Natural killer cell (primary cell): ENCODE measurements around the gene CORO2A. TPM values are rescaled to one million over a fixed set of nuclear protein-coding genes. Genes with fewer than 3 reads are reported as not detected.

ENCODE experiments used
- ATAC-seq, 3 donors: fragments of 150-1000 bp in 2 of 3; fragments of 200-7000 bp in 1 of 3; cut with Tn5 transposase; 1 replicate in 1 of 3; 2 replicates in 2 of 3; pipeline ENCODE4 v1.10.0; 2021; ENCODE audit warnings: mild to moderate bottlenecking in 2 of 3, moderate library complexity in 2 of 3
- DNase-seq, 2 donors: peaks; one replicate each; pipeline versions ENCODE4 v3.0.0 to v3.0.0-alpha.2; 2013 to 2021; ENCODE audit warnings: mixed read lengths in 1 of 2
- H3K27ac ChIP-seq: one replicate; pipeline ENCODE4 v1.5.1; 2013; ENCODE audit warnings: mild to moderate bottlenecking, low read length
- H3K27me3 ChIP-seq: one replicate; pipeline ENCODE4 v1.6.1; 2013; ENCODE audit warnings: low read length; ENCODE audit not compliant: control insufficient read depth, insufficient read depth
- H3K36me3 ChIP-seq: one replicate; pipeline ENCODE4 v1.6.1; 2013; ENCODE audit warnings: low read length; ENCODE audit not compliant: control insufficient read depth, insufficient read depth
- H3K4me1 ChIP-seq: one replicate; pipeline ENCODE4 v1.6.1; 2013; ENCODE audit warnings: low read length; ENCODE audit not compliant: control insufficient read depth, insufficient read depth
- H3K4me3 ChIP-seq: one replicate; pipeline ENCODE4 v1.5.1; 2013; ENCODE audit warnings: low read length
- H3K9me3 ChIP-seq: one replicate; pipeline ENCODE4 v1.6.1; 2013; ENCODE audit warnings: low read length; ENCODE audit not compliant: control insufficient read depth, insufficient read depth
- H3K27ac Mint-ChIP-seq, 2 donors: one replicate each; pipeline ENCODE4 v1.8.0; 2022; ENCODE audit warnings: mild to moderate bottlenecking in 2 of 2, mixed read lengths in 2 of 2, moderate library complexity in 1 of 2
- H3K27me3 Mint-ChIP-seq, 2 donors: one replicate each; pipeline ENCODE4 v1.8.0; 2022; ENCODE audit warnings: low read depth in 2 of 2, mixed read lengths in 2 of 2
- H3K36me3 Mint-ChIP-seq: one replicate; pipeline ENCODE4 v1.8.0; 2022; ENCODE audit warnings: mixed read lengths
- H3K4me1 Mint-ChIP-seq, 2 donors: one replicate each; pipeline ENCODE4 v1.8.0; 2022; ENCODE audit warnings: mixed read lengths in 2 of 2
- H3K4me3 Mint-ChIP-seq: one replicate; pipeline ENCODE4 v1.8.0; 2022; ENCODE audit warnings: mild to moderate bottlenecking, moderate library complexity, mixed read lengths
- H3K9me3 Mint-ChIP-seq, 2 donors: one replicate each; pipeline ENCODE4 v1.8.0; 2022; ENCODE audit warnings: mixed read lengths in 2 of 2
- CTCF ChIP-seq: fragments of 200-600 bp; IDR thresholded peaks from one replicate; pipeline ENCODE4 v1.8.0; 2022; ENCODE audit warnings: antibody characterized with exemption
- WGBS: methylation state at CpG from one replicate; pipeline ENCODE4 v1.1.7; 2013; ENCODE audit warnings: missing lambda C conversion rate; ENCODE audit not compliant: insufficient coverage; 5-methylcytosine and 5-hydroxymethylcytosine counted together
- intact Hi-C: fragments of 100-400 bp; cut with micrococcal nuclease; formaldehyde crosslinking; loops from one replicate; pipeline ENCODE4 v1.14.2; 2022
- total RNA-seq, 4 donors: library from RNA; stranded (reverse); fragments of 120-200 nt in 1 of 4; gene quantifications; one replicate each; pipeline versions ENCODE4 v1.2.3 to v1.2.4, GENCODE V29; 2013 to 2022

CORO2A gene
- total RNA-seq, 3 donors from 2014 or later (not counting 1 experiment from before 2014, with no cell fraction given), result 1.9 to 3.6 (median 2.3) TPM

- WGBS, result 95% methylated on average over 8 of the region's 8 CpGs
- Mint-ChIP-seq H3K27me3 (no peaks in the 10 kb centered on the region), H3K9me3 (no peaks in the 10 kb centered on the region), H3K4me1 (peaks cover 4 to 6% of the 10 kb centered on the region in 2 donors), H3K4me3 (no peak overlapping the region), H3K27ac (no peak overlapping the region), H3K36me3 (peaks cover 8% of the 10 kb centered on the region)
- H3K36me3 ChIP-seq, result peaks cover 9% of the 10 kb centered on the region
- no peak for TF ChIP-seq CTCF
- H3K27ac ChIP-seq, result no peak overlapping the region
- DNase-seq, result no peak
- H3K27me3 ChIP-seq, result no peaks in the 10 kb centered on the region
- intact Hi-C loops, result no loop called here
- no peaks in the 10 kb centered on the region for H3K9me3 ChIP-seq
- H3K4me3 ChIP-seq, result no peak overlapping the region
- no peaks in the 10 kb centered on the region for H3K4me1 ChIP-seq
- ATAC-seq, result no peak
Observed at GRCh38 chr9:98236901-98237487, 44.6 kb upstream of the CORO2A start.

- WGBS, result 90% methylated on average over 9 of the region's 9 CpGs
- DNase-seq (no peak), ATAC-seq (no peak)
- Histone ChIP-seq H3K36me3 (peaks cover 12% of the 10 kb centered on the region), H3K4me3 (no peak overlapping the region), H3K27me3 (no peaks in the 10 kb centered on the region), H3K4me1 (no peaks in the 10 kb centered on the region), H3K27ac (no peak overlapping the region), H3K9me3 (no peaks in the 10 kb centered on the region)
- Mint-ChIP-seq H3K27ac (no peak overlapping the region), H3K27me3 (no peaks in the 10 kb centered on the region), H3K4me1 (no peaks in the 10 kb centered on the region), H3K36me3 (peaks cover 8% of the 10 kb centered on the region), H3K4me3 (no peak overlapping the region), H3K9me3 (no peaks in the 10 kb centered on the region)
- intact Hi-C loops, result no loop called here
- no peak for TF ChIP-seq CTCF
Observed at GRCh38 chr9:98235126-98235525, 42.7 kb upstream of the CORO2A start.

DNA sequence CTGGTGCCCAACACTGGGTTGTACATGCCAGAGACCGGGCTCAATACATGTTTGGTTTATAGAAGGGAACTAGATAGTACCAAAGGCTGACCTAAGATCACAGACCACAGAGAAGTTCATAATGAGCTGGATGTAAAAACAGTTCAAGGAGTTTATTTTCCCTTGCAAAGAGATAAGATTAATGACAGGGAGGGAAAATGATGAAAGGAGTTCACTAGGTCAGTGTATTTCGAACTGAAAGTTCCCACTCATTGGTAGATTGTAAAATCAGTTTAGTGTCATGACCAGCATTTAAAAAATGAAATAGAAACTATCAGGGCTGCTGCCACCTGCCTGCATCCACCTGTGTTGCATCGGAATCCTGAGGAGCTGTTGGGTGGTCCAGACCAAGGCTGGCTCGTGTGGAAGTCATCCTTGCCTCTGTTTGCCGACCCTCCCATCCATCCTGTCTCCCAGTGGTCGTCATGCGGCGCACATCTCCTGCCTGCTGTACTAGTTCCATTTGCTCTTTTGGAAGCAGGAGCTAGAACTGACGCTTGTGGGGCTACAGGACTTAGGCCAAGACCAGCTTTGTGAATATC is 41.9 kb upstream of the CORO2A start:
- ATAC-seq (no peak), DNase-seq (no peak)
- no peak overlapping the region for H3K4me3 Mint-ChIP-seq
- H3K27me3 Mint-ChIP-seq, result no peaks in the 10 kb centered on the region
- no peaks in the 10 kb centered on the region for H3K4me1 Mint-ChIP-seq
- Histone ChIP-seq H3K27ac (no peak overlapping the region), H3K36me3 (peaks cover 12% of the 10 kb centered on the region), H3K27me3 (no peaks in the 10 kb centered on the region), H3K4me3 (no peak overlapping the region), H3K4me1 (no peaks in the 10 kb centered on the region), H3K9me3 (no peaks in the 10 kb centered on the region)
- no peak overlapping the region for H3K27ac Mint-ChIP-seq
- WGBS, result 91% methylated on average over 9 of the region's 9 CpGs
- no peak for TF ChIP-seq CTCF
- intact Hi-C loops, result no loop called here
- peaks cover 8% of the 10 kb centered on the region for H3K36me3 Mint-ChIP-seq
- no peaks in the 10 kb centered on the region for H3K9me3 Mint-ChIP-seq

GRCh38 chr9:98232926-98233325 is 40.5 kb upstream of the CORO2A start:
- TF ChIP-seq CTCF, result no peak
- Mint-ChIP-seq H3K27ac (no peak overlapping the region), H3K4me3 (no peak overlapping the region), H3K27me3 (no peaks in the 10 kb centered on the region), H3K4me1 (no peaks in the 10 kb centered on the region), H3K36me3 (peaks cover 8% of the 10 kb centered on the region), H3K9me3 (no peaks in the 10 kb centered on the region)
- WGBS, result 99% methylated on average over 5 of the region's 5 CpGs
- Histone ChIP-seq H3K4me3 (no peak overlapping the region), H3K27me3 (no peaks in the 10 kb centered on the region), H3K9me3 (no peaks in the 10 kb centered on the region), H3K27ac (no peak overlapping the region), H3K36me3 (peaks cover 19% of the 10 kb centered on the region), H3K4me1 (no peaks in the 10 kb centered on the region)
- no peak for ATAC-seq
- intact Hi-C loops, result no loop called here
- DNase-seq, result no peak
